B cell (primary cell): ENCODE measurements around the gene ACSF2.

Source experiments
- EZH2 ChIP-seq: IDR thresholded peaks from 2 replicates; pipeline ENCODE4 v1.6.1; 2012; ENCODE audit warnings: borderline replicate concordance, low read depth, mild to moderate bottlenecking, moderate library complexity, low read length; ENCODE audit not compliant: insufficient read depth, poor library complexity, severe bottlenecking
- TF ChIP-seq, protein P1 (sequence below): fragments of 200-600 bp; IDR thresholded peaks from one replicate; pipeline ENCODE4 v1.8.0; 2022; ENCODE audit warnings: antibody characterized with exemption, mild to moderate bottlenecking

DNA sequence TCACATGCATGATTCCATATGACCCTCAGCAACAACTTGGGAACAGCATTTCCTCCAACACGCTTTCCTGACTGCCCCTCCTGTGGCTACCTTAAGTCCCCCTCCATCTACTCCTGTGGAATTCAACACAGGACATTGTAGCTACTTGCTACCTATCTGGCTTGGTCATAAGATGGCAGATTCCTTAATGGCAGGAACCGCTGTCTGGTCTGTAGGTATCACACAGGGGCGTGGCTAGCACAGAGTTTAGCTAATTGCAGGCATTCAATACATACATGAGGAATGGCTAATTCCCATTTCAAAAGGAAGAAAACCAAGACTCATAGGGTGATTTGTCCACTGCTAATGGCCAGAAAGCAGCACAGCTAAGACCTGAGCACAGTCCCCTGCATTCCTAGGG lies 37.3 kb upstream of the ACSF2 start:
- TF ChIP-seq, protein P1, sequence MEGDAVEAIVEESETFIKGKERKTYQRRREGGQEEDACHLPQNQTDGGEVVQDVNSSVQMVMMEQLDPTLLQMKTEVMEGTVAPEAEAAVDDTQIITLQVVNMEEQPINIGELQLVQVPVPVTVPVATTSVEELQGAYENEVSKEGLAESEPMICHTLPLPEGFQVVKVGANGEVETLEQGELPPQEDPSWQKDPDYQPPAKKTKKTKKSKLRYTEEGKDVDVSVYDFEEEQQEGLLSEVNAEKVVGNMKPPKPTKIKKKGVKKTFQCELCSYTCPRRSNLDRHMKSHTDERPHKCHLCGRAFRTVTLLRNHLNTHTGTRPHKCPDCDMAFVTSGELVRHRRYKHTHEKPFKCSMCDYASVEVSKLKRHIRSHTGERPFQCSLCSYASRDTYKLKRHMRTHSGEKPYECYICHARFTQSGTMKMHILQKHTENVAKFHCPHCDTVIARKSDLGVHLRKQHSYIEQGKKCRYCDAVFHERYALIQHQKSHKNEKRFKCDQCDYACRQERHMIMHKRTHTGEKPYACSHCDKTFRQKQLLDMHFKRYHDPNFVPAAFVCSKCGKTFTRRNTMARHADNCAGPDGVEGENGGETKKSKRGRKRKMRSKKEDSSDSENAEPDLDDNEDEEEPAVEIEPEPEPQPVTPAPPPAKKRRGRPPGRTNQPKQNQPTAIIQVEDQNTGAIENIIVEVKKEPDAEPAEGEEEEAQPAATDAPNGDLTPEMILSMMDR, result no peak
- no peak for TF ChIP-seq EZH2
